ENCODE results near the gene JMY. TPM values are rescaled to one million over a fixed set of nuclear protein-coding genes. Genes with fewer than 3 reads are reported as not detected.

The JMY gene
- total RNA-seq, 2 experiments from 2014 or later = 5.7 TPM

DNA sequence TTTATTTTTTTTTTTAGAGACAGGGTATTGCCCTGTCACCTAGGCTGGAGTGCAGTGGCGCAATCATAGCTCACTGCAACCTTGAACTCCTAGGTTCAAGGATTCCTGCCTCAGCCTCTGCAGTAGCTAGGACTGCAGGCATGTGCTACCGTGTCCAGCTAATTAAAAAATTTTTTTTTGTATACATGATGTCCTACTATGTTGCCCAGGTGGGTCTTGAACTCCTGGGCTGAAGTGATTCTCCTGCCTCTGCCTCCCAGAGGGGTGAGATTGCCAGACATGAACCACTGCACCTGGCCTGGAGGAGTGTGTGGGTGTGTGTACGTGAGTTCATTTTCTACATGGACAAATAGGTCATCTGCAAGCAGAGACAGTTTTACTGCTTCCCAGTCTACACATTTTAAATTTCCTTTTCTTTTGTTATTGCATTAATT, 33.8 kb downstream of the JMY start:
- POLR2A ChIA-PET = no interaction called here
- CTCF ChIA-PET = no interaction called here

DNA sequence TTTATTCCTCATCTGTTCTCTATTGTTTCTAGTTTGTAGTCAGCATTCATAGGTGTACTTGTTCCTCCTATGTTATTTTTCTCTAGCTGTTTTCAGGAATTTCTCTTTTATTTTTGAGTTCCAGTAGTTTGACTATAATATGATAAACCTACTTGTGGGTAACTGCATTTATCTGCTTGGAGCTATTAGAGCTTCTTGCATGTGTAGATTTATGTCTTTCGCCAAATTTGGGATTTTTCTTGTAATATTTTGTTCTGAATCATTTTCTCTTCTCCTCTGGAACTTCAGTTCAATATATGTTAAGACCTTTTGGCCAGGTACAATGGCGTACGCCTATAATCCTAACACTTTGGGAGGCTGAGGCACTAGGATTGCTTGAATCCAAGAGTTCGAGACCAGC, 37.4 kb downstream of the JMY start:
- ChIA-PET CTCF (interaction anchor here (0.6 kb wide), 1 partner anchor 31 kb away, joined by 3 read pairs; no protein-coding TSS in a partner anchor), POLR2A (no interaction called here)

- CTCF ChIA-PET = no interaction called here
- POLR2A ChIA-PET = no interaction called here
These were observed 48.9 kb downstream of the JMY start for GRCh38 chr5:79284846-79285245.

DNA sequence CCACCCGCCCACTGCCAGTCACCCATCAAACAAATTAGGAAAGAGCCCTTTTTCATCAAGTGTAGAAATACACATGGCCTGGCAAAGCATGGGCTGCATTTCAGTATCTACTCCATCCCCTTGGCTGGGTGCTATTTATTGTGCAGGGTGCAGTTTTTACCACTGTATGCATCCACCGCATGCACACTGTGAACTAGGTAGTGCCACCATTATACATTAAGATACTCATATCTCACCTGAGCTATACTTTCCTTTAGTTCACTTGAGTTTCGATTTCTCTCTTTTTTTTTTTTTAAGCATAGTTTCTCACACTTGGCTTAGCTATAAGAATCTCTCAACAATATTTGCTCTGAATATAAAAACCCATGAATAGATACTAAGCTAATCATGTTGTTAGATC, 49.4 kb downstream of the JMY start:
- ChIA-PET CTCF (no interaction called here), POLR2A (no interaction called here)

DNA sequence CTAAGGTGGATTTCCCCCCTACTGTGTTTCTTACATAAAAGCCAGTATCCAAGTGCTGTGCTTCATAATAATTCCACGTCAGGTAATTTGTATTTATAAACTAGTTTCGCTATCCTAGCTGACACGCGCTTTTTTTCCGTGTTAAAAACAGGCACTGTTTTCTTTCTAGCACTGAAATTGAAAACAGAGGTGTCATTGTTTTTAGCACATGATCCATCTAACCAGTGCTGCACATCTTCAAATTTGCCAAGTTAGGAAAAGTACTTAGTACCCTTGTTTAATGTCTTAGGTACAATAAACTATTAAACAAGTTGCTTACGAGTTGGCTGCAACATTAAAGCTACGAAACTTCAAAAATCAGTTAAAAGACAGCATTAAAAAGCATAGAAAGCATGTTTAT, 49.9 kb downstream of the JMY start:
- ChIA-PET CTCF (no interaction called here), POLR2A (no interaction called here)

GRCh38 chr5:79287380-79287779, 51.4 kb downstream of the JMY start:
- ChIA-PET CTCF (no interaction called here), POLR2A (no interaction called here)

DNA sequence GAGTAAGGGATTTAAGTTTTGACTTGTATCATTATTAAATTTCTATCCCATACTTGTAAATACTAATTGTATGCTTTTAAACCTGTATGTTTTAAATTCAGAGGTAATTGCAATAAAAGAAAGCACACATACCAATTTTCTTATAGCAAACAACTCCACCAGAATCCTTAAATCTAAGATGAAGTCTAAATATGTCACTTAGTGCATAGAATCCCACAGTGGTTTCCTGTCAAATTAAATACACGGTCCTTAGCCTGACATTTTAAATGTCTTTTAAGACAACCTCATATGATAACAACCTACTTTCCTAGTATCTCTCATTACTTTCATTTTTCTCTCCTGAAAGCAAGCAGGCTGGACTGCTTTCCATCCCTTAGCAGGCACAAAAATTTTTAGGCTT, 52.0 kb downstream of the JMY start:
- ChIA-PET POLR2A (no interaction called here), CTCF (no interaction called here)

DNA sequence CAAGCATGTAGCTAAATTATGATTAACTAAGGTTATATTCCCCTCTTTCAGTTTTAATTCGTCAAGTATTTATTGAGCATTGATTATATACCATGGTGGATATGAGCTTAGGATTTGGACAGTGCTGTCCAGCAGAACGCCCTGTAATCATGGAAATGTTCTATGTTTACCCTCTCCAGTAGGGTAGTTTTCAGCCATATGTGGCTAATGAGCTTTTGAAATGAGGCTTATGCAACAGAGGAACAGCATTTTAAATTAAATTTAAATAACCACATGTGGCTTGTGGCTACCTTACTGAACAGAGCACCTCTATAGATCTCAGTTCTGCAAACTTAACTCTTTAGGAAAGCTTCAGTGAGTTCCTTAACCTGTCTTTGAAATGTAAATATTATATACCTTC, 59.1 kb downstream of the JMY start:
- ChIA-PET POLR2A (no interaction called here), CTCF (interaction anchor here (0.7 kb wide), 1 partner anchor 19 kb away, joined by 3 read pairs; no protein-coding TSS in a partner anchor)

GRCh38 chr5:79297661-79298060, 61.7 kb downstream of the JMY start:
- ChIA-PET CTCF (no interaction called here), POLR2A (no interaction called here)

DNA sequence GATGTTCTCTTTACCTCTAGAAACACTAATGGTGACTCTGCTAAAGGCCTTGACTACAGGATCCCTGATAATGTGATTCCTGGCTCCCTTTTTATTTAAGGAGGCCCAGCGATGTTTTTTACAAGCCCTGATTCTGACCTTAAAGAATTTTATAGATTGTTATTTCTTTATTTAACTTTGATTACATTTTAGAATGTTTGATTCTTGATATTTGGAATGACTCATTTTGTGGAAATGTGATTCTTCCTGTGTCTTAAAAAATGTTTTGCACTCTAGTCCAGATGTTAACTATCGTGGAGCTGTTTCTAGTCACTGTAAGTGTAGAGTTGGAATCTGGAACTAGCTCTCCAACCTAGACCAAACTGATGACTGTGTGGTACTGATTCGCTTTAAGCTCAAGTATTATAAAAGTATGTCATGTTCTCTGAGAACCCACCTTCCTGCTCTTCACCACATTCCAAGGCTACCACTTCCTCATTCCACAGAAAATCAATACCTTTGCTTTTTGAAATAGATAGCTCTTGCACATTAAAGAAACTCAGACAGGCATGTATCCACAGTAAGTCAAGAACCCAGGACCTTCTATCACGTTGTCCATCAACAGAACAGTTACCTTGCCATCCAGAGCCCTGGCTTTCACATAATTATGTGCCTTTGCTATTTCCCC, 65.2 kb downstream of the JMY start:
- ChIA-PET CTCF (interaction anchor here (0.6 kb wide), 1 partner anchor 208 kb away, joined by 3 read pairs; no protein-coding TSS in a partner anchor), POLR2A (no interaction called here)

DNA sequence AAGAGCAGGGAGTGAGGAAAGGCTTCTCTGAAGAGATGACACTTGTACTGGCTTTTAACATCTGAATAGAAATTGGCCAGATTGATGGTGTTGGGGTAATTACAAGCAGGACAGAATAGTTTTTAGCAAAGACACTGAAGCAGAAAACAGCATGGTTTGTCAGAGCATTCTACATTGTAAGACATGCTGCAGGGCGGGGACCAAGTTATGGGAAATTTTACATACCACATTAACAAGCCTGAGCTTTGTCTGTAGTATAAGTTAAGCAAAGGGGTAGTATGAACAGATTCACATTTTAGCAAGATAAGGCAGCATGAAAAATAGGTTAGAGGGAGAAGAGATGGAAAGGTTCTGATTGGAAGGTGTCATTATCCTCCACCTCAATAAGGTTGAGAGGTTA, 66.5 kb downstream of the JMY start:
- ChIA-PET POLR2A (no interaction called here), CTCF (no interaction called here)

- POLR2A ChIA-PET = no interaction called here
These were observed 69.8 kb downstream of the JMY start for GRCh38 chr5:79305706-79306105.

DNA sequence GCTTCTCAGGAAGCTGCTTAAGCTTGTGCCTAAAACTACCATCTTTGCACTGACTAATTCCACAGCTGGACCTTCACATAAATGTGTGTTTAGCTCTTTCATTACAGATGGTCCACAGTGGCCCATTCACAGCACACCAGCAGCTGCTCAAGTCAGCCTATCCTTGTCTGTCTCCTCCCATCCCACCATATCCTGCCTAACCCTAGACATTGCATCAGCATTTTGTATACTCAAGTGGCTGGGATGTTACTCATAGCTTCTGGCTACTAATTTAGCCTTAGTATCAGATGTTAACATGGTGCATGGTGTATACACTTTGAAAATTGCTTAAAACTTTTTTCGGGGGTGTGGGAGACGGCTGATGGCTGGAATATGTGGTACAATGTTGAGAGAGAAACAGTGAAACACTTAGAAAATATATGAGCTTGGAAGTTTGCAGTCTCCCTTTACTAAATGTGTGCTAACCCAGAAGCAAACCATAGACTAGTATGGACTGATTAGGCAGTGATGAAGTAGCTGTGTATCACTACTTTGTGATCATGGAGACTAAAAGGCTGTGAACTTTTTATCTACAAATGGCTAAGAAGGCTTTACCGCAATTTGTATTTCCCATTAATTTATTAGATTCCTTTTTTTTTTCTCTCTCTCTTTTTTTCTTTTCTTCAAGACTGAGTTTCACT, 83.1 kb downstream of the JMY start:
- ChIA-PET POLR2A (no interaction called here), CTCF (interaction anchor here (2.0 kb wide), 1 partner anchor 186 kb away, joined by 6 read pairs; no protein-coding TSS in a partner anchor)

More at GRCh38 chr5:79305706-79306105, 69.8 kb downstream of the JMY start:
- CTCF ChIA-PET = interaction anchor here (0.6 kb wide), 1 partner anchor 321 kb away, joined by 3 read pairs; no protein-coding TSS in a partner anchor

- CTCF ChIA-PET = no interaction called here
- POLR2A ChIA-PET = no interaction called here
These were observed 93.5 kb downstream of the JMY start for GRCh38 chr5:79329453-79329852.

DNA sequence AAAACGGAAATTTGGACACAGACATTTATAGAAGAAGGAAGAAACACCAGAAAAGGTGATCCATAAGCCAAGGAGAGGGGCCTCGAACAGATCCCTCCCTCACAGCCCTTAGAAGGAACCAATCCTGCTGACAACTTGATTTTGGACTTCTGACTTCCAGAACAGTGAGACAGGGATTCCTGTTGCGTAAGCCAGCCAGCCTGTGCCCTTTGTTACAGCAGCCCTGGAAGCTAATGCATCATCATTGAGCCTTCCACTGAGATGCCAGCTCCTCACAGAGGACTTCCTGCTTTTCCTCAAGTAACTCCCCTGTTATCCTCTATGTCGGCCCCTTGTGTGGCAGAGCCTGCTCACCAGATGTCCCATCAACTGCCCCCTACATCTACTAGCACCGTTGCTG, 94.1 kb downstream of the JMY start:
- CTCF ChIA-PET = no interaction called here
- POLR2A ChIA-PET = no interaction called here

DNA sequence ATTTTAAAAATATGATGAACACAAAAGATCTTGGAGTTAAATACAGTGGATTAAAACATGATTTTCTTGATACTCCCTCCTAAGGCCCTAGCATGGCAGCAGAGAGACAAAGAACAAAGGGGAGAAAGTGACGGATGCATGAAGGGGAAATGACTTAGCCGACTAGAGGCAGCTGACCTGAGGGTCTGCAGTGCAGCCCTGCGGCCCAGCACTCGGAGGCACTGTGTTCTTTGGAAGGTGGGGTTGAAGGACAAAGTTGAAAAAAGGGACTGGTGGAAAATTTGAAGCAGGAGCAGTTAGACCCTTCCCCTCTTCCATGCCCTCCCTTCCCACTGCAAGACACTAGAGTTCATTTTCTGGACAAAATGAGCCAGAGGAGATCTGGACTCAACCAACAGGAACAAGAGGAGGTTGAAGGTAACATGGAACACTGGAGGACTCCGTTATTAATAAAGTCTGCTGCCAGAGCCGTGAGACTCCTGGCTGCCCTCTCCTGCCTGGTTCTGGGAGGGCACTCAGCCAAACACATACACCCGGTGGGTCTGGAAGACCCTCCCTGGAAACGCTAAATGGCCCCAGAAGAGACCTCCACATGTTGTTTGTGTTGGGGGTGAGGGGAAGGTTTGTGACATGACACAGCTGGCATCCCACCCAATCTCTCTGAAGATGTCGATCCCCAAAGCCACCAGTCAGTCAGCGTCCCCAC, 98.1 kb downstream of the JMY start:
- CTCF ChIA-PET = no interaction called here
- POLR2A ChIA-PET = no interaction called here

- ChIA-PET POLR2A (no interaction called here), CTCF (no interaction called here)
These were observed 110.5 kb downstream of the JMY start for GRCh38 chr5:79346420-79346824.

GRCh38 chr5:79349047-79349446, 113.1 kb downstream of the JMY start:
- CTCF ChIA-PET = no interaction called here

DNA sequence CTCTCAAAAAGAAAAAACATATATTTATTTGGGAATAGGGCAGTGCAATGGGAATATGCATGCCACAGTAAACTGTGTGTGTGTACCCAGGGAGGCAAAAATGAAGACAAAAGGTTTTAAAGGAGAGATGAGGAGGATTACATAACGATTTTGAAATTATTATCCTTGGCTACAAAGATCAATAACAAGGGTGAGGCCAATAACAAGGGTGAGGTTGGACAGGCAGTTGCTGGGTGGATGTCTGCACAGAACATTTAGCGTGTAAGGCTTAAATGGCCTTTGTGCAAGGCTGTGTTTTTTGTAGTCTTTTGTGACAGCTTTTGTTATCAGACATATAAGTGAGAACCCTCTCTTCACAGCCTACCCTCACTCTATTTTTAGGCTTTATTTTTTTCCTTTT, 114.0 kb downstream of the JMY start:
- POLR2A ChIA-PET = no interaction called here
- CTCF ChIA-PET = no interaction called here

More at GRCh38 chr5:79349047-79349446, 113.1 kb downstream of the JMY start:
- POLR2A ChIA-PET = no interaction called here

- ChIA-PET CTCF (interaction anchor here (0.7 kb wide), 1 partner anchor 24 kb away, joined by 3 read pairs; no protein-coding TSS in a partner anchor), POLR2A (no interaction called here)
These were observed 121.5 kb downstream of the JMY start for GRCh38 chr5:79357398-79357797.

All from activated CD8-positive, alpha-beta memory T cell treated with anti-CD3 and anti-CD28 coated beads for 36 hours (primary cell).